ENCODE data around the gene FRMD4A.

GRCh38 chr10:14262836-14263425 is 67.8 kb downstream of the FRMD4A start:
- TF ChIP-seq EZH2phosphoT487 (IDR thresholded peaks at IDR 0.05; ENCODE audit: insufficient read depth, low read depth) = no peak
- TF ChIP-seq EZH2 (IDR thresholded peaks at IDR 0.05; ENCODE audit: insufficient read depth, poor library complexity, severe bottlenecking) = no peak
